ENCODE results near the gene PCSK4.
A peak's percentile ranks its signal among the peaks of the same experiment; 100 is the strongest.
"Not testable (repeated sequence)": the region's sequence is repeated elsewhere in the genome, so short reads cannot be mapped to it uniquely, and the experiment has no call there.

PCSK4 gene

DNA sequence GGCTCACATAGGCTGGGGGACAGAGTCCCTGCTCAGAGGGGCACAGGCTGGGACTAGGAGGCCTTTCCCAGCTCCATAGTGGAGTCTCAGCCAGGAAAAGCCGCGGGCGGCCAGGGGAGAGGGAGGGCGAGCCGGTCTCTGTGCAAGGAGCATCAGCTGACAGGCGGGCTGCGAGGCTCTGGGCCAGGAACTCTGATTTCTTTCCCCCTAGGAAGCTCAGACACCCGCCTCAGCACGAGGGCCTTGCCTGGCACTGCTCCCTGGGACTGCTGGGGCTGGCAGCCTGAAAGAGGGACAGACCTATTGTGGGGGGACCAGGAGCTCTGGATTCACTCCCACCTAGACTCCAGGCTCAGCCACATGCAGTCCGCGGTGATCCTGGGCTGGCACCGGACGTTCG lies 31.5 kb upstream of the PCSK4 start:
- no peak for DNase-seq

GRCh38 chr19:1520203-1520780 lies 30.1 kb upstream of the PCSK4 start:
- DNase-seq, result no peak

DNA sequence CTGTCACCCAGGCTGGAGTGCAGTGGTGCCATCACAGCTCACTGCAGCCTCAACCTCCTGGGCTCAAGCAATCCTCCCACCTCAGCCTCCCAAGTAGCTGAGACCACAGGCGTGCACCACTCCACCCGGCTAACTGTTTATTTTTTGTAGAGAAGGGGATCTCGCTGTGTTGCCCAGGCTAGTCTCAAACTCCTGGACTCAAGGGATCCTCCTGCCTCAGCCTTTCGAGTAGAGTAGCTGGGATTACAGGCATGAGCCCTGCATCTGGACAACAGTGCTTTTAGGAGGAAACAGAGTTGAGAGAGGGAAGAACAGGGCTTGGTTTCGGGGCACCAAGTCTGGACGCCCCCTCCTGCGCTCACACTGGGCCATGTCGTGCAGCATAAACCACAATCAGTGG lies 29.7 kb upstream of the PCSK4 start:
- not testable (repeated sequence) for DNase-seq

DNA sequence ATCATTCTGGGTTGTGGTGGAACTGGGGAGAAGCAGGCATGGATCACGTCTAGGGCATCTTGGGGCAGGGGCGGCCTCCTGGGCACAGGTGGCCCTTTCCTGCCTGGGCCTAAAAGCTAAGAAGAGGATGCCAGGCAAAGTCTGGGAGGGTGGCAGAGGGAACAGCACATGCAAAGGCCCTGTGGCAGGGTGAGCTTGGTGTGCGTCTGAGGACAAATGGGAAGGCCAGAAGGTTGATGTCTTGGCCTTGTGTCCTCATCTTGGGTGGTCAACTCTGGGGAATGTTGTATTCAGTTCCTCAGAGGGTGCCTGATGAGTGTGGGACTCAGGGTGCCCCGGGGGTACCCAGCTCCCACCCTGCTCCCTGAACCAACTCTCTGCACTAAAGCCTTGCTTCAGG lies 28.3 kb upstream of the PCSK4 start:
- DNase-seq, result no peak

DNA sequence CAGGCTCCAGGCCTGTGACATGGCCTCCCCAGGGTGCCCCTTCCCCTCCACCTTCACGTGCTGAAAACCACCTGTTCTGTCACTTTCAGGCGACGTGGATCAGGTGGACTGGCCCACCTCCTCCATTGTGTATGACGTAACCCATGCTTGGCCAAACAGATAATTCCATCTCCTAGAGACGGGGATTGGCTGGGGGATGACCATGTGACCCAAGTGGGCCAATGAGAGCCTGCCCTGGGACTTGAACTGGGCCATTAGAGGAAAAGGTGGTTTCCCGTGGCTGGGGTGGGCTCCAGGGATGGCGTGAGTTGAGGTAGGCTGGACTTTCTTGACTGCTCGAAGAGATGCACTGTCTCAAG lies 26.2 kb upstream of the PCSK4 start:
- no peak for DNase-seq

DNA sequence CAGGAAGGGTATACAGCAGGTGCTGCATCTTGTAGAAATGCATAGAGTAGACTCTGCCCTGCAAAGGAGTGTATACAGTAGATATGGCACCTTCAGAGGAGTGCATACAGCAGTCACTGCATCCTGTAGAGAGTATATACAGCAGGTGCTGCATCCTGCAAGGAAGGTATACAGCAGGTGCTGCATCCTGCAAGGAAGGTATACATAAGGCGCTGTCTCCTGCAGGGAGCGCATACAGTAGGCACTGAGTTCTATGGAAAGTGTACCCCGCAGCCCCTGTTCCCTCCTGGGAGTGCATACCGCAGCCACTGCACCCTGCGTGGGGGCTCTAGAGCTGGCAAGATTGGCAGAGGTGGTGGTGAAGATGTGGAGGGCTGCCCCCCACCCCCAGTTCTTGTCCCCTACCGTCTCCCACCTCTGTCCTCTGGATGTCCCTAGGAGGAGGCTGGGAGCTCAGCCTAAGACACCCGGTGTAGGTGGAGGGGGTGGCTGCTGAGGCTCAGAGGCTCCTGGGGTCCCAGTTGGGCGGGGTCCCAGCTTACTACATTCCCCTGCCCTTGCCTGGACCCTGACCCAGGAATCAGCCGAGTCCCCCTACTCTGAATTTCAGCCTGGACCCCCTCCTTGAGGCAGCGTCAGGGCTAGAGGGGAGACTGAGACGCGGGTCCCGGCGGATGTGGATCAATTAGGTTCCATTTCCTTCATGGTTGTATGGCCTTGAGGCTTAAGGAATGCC lies 25.0 kb upstream of the PCSK4 start:
- DNase-seq, result no peak

- no peak for DNase-seq
Observed at GRCh38 chr19:1514295-1514661, 24.1 kb upstream of the PCSK4 start.

DNA sequence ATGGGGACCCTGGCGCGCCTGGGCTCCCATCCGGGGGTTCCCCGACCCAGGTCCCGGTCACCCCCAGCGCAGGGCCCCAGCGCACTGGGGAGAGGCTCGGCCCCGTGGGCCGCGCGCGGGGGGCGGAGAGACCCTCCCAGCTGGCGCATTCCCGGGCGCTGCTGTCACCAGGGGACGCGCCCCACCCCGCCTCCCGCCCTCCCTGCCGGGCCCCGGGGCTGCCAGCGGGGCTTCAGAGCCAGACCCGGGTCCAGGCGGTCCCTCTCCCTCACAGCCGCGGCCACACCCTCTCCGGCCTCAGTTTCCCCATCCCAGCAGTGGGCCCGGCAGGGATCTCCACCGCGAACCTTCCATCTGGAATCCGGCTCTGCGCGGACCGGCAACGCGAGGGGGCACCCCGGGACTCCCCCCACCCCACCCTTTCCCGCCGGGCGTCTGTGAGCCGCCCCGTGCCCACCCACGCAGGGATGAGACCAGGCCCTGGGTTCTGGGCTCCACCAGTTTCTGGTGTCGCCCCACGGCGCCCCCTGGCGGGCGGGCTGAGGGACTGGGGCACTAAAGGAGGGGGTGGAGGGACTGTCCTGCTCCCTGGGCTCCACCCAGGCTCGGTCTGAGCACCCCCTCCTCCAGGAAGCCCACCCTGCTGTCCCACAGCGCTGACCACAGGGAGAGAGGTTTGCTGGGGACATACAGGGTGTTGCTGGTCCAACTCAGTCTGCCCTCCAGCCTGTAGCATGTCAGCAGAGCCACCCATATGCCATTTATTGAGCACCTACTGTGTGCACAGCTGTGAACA lies 23.5 kb upstream of the PCSK4 start:
- DNase-seq, result peak; percentile 82

- DNase-seq, result peak; percentile 83
Observed at GRCh38 chr19:1512671-1513498, 22.7 kb upstream of the PCSK4 start, which contains the start of gene ADAMTSL5. Gene ADAMTSL5 (minus strand): TSS chr19:1513019. CDS start chr19:1510943, 2,076 bp downstream.

DNA sequence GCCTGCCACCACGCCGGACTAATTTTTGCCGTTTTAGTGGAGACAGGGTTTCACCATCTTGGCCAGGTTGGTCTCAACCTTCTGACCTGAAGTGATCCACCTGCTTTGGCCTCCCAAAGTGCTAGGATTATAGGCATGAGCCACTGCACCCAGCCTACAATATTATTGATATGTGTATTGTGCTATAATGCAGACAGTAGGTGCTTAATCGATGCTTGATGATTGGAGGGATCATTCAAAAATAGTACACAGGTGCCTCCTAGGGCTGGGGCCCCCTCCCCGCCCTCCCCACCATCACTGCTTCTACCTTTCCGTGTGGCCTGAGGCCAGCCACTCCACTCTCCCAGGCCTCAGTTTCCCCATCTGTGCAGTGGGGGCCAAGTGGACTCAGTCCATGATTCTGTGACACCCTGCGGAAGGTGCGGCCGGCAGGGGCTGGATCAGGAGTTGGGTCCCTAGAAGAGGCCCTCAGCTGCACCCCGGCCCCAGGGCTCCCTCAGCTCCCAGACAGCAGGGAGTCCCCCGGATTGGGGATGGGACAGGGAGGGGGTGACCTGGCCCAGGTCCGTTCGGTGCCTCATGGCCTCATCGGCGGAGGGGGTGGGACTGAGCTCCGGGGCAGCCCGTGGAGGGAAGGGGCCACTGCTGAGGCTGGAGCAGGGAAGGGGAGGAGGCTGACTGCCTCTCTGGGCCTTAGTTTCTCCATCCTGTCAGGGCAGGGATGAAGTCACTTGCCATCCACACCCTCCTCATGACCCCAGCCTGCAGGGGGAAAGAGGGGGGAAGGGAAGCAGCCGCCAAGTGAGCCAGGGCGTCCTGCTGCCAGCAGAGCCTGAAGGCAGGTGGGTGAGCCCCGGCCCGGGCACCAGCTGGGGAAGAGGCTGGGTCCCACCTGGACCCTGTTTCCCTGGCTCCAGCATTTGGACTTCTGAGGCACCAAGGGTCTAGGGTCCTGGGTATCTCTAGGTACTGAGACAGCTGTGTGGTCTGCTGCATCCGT lies 21.5 kb upstream of the PCSK4 start:
- no peak for DNase-seq

DNA sequence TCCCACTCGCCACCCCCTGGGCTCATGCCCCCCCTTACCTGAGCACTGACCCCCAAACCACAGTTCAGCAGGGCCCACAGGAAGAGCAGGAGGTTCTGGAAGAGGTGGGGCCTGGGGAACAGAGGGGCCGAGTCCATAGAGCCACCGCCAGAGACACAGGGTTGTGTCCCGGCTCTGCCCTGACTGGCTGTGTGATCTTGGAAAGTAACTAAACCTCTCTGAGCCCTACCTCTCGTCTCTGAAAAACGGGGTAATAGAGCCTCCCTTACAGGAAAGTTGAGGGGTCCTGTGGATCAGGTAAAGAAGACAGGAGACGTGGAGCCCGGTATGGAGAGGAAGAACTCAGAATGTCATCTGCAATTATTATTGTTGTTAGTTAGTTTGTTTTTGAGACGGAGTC lies 20.7 kb upstream of the PCSK4 start:
- DNase-seq, result no peak

- no peak for DNase-seq
Observed at GRCh38 chr19:1510442-1510806, 20.3 kb upstream of the PCSK4 start.

DNA sequence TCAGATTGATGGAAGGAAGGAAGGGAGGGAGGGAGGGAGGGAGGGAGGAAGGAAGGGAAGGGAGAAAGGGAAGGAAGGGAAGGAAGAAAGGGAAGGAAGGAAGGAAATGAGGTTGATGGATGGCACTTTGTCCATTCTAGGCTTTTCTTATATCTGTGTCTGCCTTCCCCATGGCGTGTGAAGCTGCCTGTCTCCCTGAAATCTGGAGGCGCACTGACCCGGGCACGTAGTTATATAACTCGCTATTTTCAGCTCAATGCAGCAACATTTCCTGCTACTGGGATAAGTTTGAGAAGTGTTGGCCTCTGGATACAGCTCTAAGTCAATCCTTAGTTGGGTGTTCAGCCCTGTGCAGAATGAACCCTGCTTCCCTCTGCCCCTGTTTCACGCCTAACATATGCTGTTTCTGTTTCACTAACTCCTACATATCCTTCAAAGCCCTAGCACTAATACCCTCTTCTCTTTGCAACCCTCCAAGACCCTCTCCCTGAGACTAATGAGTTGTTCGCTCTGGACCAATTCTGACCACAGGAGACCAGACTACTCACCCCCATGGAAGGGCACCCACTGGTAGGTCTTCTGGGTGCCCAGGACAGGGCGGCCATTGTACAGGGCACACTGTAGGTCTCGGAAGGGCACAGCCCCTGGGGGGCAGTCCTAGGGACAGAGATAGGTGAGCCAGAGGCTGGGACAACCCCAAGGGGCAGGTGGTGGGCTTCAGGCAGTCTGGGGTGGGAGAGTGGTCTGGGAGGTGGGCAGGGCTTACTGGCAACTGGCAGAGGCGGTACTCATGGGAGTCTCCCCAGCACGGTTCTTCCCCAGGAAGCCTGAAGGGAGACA lies 19.7 kb upstream of the PCSK4 start:
- no peak for DNase-seq

DNA sequence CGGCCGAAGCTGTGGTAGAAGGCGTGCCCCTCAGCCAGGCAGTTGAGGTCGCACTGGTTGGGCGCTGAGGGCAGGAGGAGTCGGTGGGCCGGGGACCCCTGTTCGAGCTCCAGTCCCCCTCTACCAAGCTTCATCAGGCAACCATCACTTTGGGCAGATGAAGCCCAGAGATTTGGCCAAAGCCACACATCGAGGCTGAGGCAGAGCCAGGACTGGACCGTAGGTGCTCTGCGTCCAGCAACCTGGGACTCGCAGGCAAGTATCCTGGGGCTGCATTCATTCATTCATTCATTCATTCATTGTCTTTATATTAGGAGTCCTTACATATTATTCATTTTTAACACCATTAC lies 18.3 kb upstream of the PCSK4 start:
- DNase-seq, result no peak

- peak; percentile 97 for DNase-seq
Observed at GRCh38 chr19:1507763-1508506, 17.8 kb upstream of the PCSK4 start.

DNA sequence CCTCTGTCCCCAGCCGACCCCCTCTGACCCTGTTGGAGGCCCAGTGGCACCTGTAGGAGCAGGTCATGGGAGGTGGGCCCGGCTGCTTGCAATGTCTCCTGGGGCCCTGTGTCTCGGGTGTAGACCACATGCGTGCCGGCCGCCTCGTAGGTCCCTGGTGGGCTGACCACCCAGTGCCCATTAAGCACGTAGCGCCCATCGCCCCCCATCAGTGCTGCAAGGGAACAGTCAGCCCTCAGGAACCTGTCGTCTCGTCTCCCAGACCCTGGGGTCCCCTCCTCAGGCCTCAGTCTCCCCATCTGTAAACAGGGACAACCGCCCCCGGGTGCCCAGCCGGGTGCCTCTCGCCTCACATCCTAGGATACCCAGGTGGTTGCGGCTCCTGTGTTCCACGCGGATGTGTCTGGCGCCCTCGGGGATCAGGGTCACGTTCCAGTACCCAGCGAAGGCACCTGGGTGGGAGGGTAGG lies 17.1 kb upstream of the PCSK4 start:
- no peak for DNase-seq

DNA sequence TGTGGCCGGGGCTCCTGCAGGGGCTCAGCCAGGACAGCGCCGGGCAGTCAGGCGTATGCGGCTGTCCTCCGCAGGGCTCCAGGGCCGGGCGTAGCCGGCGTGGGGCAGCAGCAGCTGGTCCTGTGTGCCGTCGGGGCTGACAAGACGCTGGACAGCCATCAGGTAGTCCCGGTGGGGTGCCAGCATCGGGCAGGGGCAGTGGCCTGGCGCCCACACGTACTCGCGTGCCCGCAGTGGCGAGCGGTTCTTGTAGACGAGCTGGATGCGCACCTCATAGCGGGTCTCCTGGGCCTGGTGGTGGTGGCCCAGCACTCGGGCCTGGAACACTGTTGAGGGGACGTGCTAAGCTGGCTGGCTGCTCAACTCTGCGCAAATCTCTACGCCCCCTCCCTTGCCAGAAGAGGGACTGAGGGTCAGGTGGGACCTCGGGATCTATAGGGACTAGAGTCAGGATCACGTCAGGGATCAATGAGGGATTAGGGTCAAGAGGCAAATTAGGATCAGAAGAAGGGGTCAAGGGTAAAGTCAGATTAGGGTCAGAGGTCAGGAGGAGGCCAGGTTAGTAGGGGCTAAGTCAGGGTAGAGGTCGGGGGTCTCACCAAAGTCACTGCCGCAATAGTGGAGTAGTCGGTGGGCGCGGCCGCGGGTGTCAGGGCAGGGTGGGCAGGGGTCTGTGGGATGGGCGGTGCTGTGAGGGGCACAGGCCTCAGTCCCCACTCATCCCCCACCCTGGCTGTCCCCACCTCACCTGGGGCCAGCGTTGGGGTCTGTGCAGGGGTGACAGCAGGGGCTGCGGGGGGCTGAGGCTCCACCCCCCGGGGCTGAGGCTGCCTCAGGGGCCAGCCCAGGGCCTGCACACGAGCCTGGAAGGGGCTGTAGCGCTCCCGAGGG lies 16.1 kb upstream of the PCSK4 start:
- no peak for DNase-seq

GRCh38 chr19:1505012-1505411 lies 14.9 kb upstream of the PCSK4 start:
- no peak for DNase-seq
